BLaER1 treated with 17β-estradiol and CSF1 and Interleukin-3, amounts not matched to agents 10 nM and 100 nM (cell line): ENCODE measurements around the gene MPI.

Source experiments
- H3K27ac ChIP-seq, 11 experiments: shearing (Covaris generic); formaldehyde crosslinking; 2 replicates each; pipeline ENCODE4 v1.8.1; 2022
- H3K27me3 ChIP-seq, 11 experiments: shearing (Covaris generic); formaldehyde crosslinking; 2 replicates each; pipeline ENCODE4 v1.8.1; 2022
- H3K36me3 ChIP-seq, 11 experiments: shearing (Covaris generic); formaldehyde crosslinking; 2 replicates each; pipeline ENCODE4 v1.8.1; 2022
- H3K4me1 ChIP-seq, 10 experiments: shearing (Covaris generic); formaldehyde crosslinking; 2 replicates each; pipeline ENCODE4 v1.8.1; 2022
- H3K4me2 ChIP-seq, 11 experiments: shearing (Covaris generic); formaldehyde crosslinking; 2 replicates each; pipeline ENCODE4 v1.8.1; 2022
- H3K4me3 ChIP-seq, 10 experiments: shearing (Covaris generic); formaldehyde crosslinking; 2 replicates each; pipeline ENCODE4 v1.8.1; 2022
- H3K9ac ChIP-seq, 11 experiments: shearing (Covaris generic); formaldehyde crosslinking; 2 replicates each; pipeline ENCODE4 v1.8.1; 2022
- H3K9me3 ChIP-seq, 11 experiments: shearing (Covaris generic); formaldehyde crosslinking; replicated peaks in 1 of 11; 2 replicates each; pipeline ENCODE4 v1.8.1; 2022
- H4K20me1 ChIP-seq, 11 experiments: shearing (Covaris generic); formaldehyde crosslinking; 2 replicates each; pipeline ENCODE4 v1.8.1; 2022
- Cebpa-rat ChIP-seq, 11 experiments: shearing (Covaris generic); IDR thresholded peaks; 2 replicates each; pipeline ENCODE4 v1.8.1; 2022

MPI gene

GRCh38 chr15:74856537-74856936, 33.3 kb upstream of the MPI start:
- Histone ChIP-seq H3K4me3 (no peak overlapping the region), H3K9me3 (no peaks in the 10 kb centered on the region), H3K4me1 (peaks cover 76 to 87% (median 80%) of the 10 kb centered on the region in 10 experiments), H4K20me1 (peaks cover 69 to 100% (median 96%) of the 10 kb centered on the region in 11 experiments; a peak in 20 of 22 replicates), H3K36me3 (peaks cover 23 to 50% (median 28%) of the 10 kb centered on the region in 11 experiments), H3K4me2 (peak overlapping the region; percentile 84 to 94 (median 88)), H3K9ac (peak overlapping the region in 5 of 11 experiments; percentile 7 to 67 (median 19); a peak in 3 of 22 replicates), H3K27me3 (no peaks in the 10 kb centered on the region), H3K27ac (peak overlapping the region in 10 of 11 experiments; percentile 20 to 81 (median 62); a peak in 16 of 22 replicates)
- TF ChIP-seq Cebpa-rat (IDR thresholded peaks at IDR 0.05): no peak

DNA sequence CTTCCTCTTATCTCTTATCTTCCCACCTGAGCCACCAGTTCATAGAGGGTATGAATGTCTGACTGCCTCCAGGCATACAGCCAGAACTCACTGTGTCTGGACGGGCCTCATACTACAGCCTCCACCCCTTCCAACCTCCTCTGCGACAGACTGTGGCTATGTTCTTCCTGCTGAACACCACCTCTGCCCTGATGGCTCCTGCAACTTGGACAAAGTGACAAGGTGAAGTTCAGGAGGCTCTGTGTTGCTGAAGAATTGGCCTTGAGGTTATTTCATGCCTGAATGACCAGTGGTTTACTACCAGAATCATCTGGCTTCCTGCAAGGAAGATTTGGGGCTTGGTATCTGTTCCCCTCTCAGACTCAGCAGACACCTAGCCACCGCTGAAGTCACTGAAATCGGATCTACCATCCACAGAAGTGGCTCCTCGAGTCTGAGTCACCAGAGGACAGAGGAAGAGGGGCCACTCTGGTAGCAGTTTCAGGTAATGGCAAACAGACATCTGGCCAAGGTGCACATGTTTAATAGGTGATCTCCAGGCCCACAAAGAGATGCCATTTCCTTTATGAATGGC, 32.7 kb upstream of the MPI start:
- H3K4me3 ChIP-seq: no peak overlapping the region; a peak in 1 of 20 replicates
- peaks cover 16 to 45% (median 22%) of the 10 kb centered on the region in 11 experiments for H3K36me3 ChIP-seq
- H3K9ac ChIP-seq: peak overlapping the region in 9 of 11 experiments; percentile 7 to 67 (median 54); a peak in 13 of 22 replicates
- H3K9me3 ChIP-seq: no peaks in the 10 kb centered on the region
- TF ChIP-seq Cebpa-rat (IDR thresholded peaks at IDR 0.05): no peak
- peaks cover 65 to 100% (median 96%) of the 10 kb centered on the region in 11 experiments; a peak in 20 of 22 replicates for H4K20me1 ChIP-seq
- H3K4me1 ChIP-seq: peaks cover 76 to 88% (median 81%) of the 10 kb centered on the region in 10 experiments
- no peaks in the 10 kb centered on the region for H3K27me3 ChIP-seq
- peak overlapping the region; percentile 42 to 81 (median 67); a peak in 18 of 22 replicates for H3K27ac ChIP-seq
- H3K4me2 ChIP-seq: peak overlapping the region; percentile 84 to 94 (median 88)

DNA sequence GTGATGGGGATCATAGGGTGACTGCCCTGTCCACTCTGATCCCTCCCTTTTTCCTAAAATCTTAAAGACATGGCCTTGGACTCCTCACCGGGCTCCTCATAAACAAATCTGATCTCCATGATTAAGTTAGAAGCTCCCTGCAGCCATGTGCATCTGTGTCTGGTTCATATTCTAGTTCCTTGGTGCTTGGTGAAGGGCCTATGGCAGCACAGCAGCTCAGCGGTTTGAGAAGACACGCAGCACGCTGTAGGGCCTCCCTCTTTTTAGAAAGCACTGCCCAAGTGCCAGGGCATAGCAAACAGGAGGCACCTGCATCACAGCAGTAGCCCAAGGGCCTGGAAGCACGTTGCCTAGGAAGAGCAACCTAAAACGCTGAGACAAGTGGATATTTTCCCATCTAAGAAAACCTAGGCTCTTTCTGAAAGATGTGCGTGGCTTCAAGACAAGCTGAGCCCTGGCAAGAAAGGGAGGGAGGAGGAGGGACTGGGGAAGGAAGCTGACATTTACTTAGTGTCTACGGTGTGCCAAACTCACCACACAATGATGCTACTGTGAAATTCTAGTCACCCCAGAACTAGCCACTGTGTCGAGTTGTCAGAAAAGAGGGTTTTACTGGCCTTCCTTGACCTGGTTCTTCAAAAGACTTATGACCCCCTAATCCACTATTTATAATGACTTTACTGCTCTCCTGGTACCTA, 32.0 kb upstream of the MPI start:
- TF ChIP-seq Cebpa-rat (IDR thresholded peaks at IDR 0.05): no peak
- Histone ChIP-seq H3K27ac (peak overlapping the region; percentile 42 to 81 (median 70); a peak in 21 of 22 replicates), H3K9ac (peak overlapping the region; percentile 26 to 67 (median 51); a peak in 19 of 22 replicates), H4K20me1 (peaks cover 62 to 100% (median 95%) of the 10 kb centered on the region in 11 experiments; a peak in 20 of 22 replicates), H3K4me1 (peaks cover 76 to 89% (median 78%) of the 10 kb centered on the region in 10 experiments), H3K27me3 (no peaks in the 10 kb centered on the region), H3K9me3 (no peaks in the 10 kb centered on the region), H3K36me3 (peaks cover 10 to 40% (median 17%) of the 10 kb centered on the region in 11 experiments), H3K4me3 (no peak overlapping the region; a peak in 1 of 20 replicates), H3K4me2 (peak overlapping the region; percentile 84 to 94 (median 88))

DNA sequence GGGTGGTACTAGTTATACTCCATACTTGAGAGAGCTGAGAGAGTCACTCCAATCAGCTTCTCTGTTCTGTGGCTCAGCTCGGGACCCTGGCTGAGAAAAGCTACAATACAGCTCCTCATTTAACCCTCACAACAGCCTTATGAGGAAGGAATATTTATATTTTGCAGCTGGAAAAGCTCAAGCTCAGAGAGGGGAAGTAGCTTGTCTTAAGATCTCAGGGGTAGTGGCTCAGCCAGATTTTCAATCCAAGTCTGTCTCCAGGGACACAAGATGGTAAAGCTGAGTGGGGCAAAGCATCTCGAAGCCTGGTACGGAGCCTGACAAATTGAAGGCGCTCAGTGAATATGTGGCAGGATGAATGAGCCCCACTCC, 31.5 kb upstream of the MPI start:
- peaks cover 60 to 100% (median 95%) of the 10 kb centered on the region in 11 experiments; a peak in 20 of 22 replicates for H4K20me1 ChIP-seq
- peaks cover 5 to 40% (median 17%) of the 10 kb centered on the region in 11 experiments for H3K36me3 ChIP-seq
- no peak for TF ChIP-seq Cebpa-rat (IDR thresholded peaks at IDR 0.05)
- peak overlapping the region; percentile 26 to 67 (median 51); a peak in 17 of 22 replicates for H3K9ac ChIP-seq
- H3K4me2 ChIP-seq: peak overlapping the region; percentile 84 to 94 (median 88)
- H3K27ac ChIP-seq: peak overlapping the region; percentile 42 to 81 (median 70); a peak in 21 of 22 replicates
- H3K27me3 ChIP-seq: no peaks in the 10 kb centered on the region
- H3K9me3 ChIP-seq: no peaks in the 10 kb centered on the region
- H3K4me1 ChIP-seq: peaks cover 72 to 89% (median 83%) of the 10 kb centered on the region in 10 experiments
- H3K4me3 ChIP-seq: no peak overlapping the region

- Histone ChIP-seq H3K9me3 (peaks cover 0 to 14% (median 9%) of the 10 kb centered on the region in 11 experiments; a peak in 10 of 22 replicates), H3K36me3 (peaks cover 5 to 41% (median 22%) of the 10 kb centered on the region in 11 experiments; a peak in 18 of 22 replicates), H4K20me1 (peaks cover 32 to 98% (median 62%) of the 10 kb centered on the region in 11 experiments; a peak in 20 of 22 replicates), H3K27ac (peak overlapping the region in 8 of 11 experiments; percentile 1 to 47 (median 14); a peak in 10 of 22 replicates), H3K4me3 (no peak overlapping the region), H3K9ac (peak overlapping the region in 5 of 11 experiments; percentile 0 to 31 (median 12); a peak in 3 of 22 replicates), H3K27me3 (no peaks in the 10 kb centered on the region), H3K4me1 (peaks cover 62 to 89% (median 82%) of the 10 kb centered on the region in 10 experiments), H3K4me2 (peak overlapping the region in 4 of 11 experiments; percentile 27 to 96 (median 58); a peak in 7 of 22 replicates)
- no peak for TF ChIP-seq Cebpa-rat (IDR thresholded peaks at IDR 0.05)
Observed at GRCh38 chr15:74863239-74864056, 26.4 kb upstream of the MPI start.

DNA sequence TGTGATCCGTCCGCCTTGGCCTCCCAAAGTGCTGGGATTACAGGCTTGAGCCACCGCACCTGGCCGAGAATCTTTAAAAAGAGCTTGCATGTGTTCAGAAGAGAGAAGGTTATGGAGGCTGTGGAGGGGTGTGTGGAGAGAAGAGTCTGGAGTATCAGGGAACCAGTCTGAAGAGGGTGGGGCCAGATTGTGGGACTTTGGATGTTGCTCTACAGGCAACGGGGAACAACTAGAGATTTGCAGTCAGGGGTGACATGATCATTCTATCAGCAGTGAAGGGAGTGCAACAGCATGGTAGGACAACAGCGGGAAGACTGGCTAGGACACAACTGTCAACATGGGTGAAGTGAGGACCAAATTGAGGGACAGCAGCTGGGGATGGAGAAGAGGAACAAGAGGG, 25.5 kb upstream of the MPI start:
- no peak overlapping the region for H3K4me3 ChIP-seq
- no peak for TF ChIP-seq Cebpa-rat (IDR thresholded peaks at IDR 0.05)
- peaks cover 26 to 98% (median 56%) of the 10 kb centered on the region in 11 experiments; a peak in 20 of 22 replicates for H4K20me1 ChIP-seq
- peak overlapping the region in 7 of 11 experiments; percentile 15 to 98 (median 49); a peak in 11 of 22 replicates for H3K4me2 ChIP-seq
- H3K36me3 ChIP-seq: peaks cover 5 to 44% (median 27%) of the 10 kb centered on the region in 11 experiments; a peak in 19 of 22 replicates
- H3K27ac ChIP-seq: peak overlapping the region in 3 of 11 experiments; percentile 1 to 35 (median 28); a peak in 3 of 22 replicates
- H3K4me1 ChIP-seq: peaks cover 62 to 89% (median 82%) of the 10 kb centered on the region in 10 experiments
- H3K9ac ChIP-seq: peak overlapping the region in 1 of 11 experiments; percentile 28; a peak in 1 of 22 replicates
- no peaks in the 10 kb centered on the region for H3K27me3 ChIP-seq
- peaks cover 0 to 14% (median 9%) of the 10 kb centered on the region in 11 experiments; a peak in 10 of 22 replicates for H3K9me3 ChIP-seq

- Histone ChIP-seq H3K4me3 (no peak overlapping the region), H3K9ac (no peak overlapping the region; a peak in 1 of 22 replicates), H3K36me3 (peaks cover 5 to 45% (median 27%) of the 10 kb centered on the region in 11 experiments; a peak in 19 of 22 replicates), H3K27me3 (no peaks in the 10 kb centered on the region), H3K4me1 (peaks cover 62 to 86% (median 80%) of the 10 kb centered on the region in 10 experiments), H3K4me2 (peak overlapping the region; percentile 35 to 99 (median 73); a peak in 18 of 22 replicates), H4K20me1 (peaks cover 17 to 96% (median 47%) of the 10 kb centered on the region in 11 experiments; a peak in 19 of 22 replicates), H3K27ac (peak overlapping the region in 1 of 11 experiments; percentile 15; a peak in 4 of 22 replicates), H3K9me3 (peaks cover 0 to 14% (median 9%) of the 10 kb centered on the region in 11 experiments; a peak in 10 of 22 replicates)
- TF ChIP-seq Cebpa-rat (IDR thresholded peaks at IDR 0.05): no peak
Observed at GRCh38 chr15:74865316-74865715, 24.5 kb upstream of the MPI start.
